ENCODE results near the gene CHST9.

The CHST9 gene

GRCh38 chr18:26909599-26910290 is 275.4 kb downstream of the CHST9 start:
- no peak for TF ChIP-seq CTCF (IDR thresholded peaks at IDR 0.05; ENCODE audit: control insufficient read depth, extremely low read depth, insufficient read depth)
- DNase-seq (ENCODE audit: low read depth): no peak

GRCh38 chr18:26908906-26909305 is 276.2 kb downstream of the CHST9 start:
- no peak for DNase-seq (ENCODE audit: low read depth)
- TF ChIP-seq CTCF (IDR thresholded peaks at IDR 0.05; ENCODE audit: control insufficient read depth, extremely low read depth, insufficient read depth): no peak
- H3K4me3 ChIP-seq (ENCODE audit: low read depth, low read length): no peak overlapping the region

More at GRCh38 chr18:26909599-26910290, 275.4 kb downstream of the CHST9 start:
- H3K4me3 ChIP-seq (ENCODE audit: low read depth, low read length): no peak overlapping the region

- no peak for TF ChIP-seq CTCF (IDR thresholded peaks at IDR 0.05; ENCODE audit: control insufficient read depth, extremely low read depth, insufficient read depth)
- DNase-seq (ENCODE audit: low read depth): no peak
- no peak overlapping the region for H3K4me3 ChIP-seq (ENCODE audit: low read depth, low read length)
Measured at GRCh38 chr18:26902291-26902690, 282.8 kb downstream of the CHST9 start.

- no peak overlapping the region for H3K4me3 ChIP-seq (ENCODE audit: low read depth, low read length)
- TF ChIP-seq CTCF (IDR thresholded peaks at IDR 0.05; ENCODE audit: control insufficient read depth, extremely low read depth, insufficient read depth): no peak
- DNase-seq (ENCODE audit: low read depth): no peak
Measured at GRCh38 chr18:26901020-26901419, 284.1 kb downstream of the CHST9 start.

- H3K4me3 ChIP-seq (ENCODE audit: low read depth, low read length): no peak overlapping the region
- TF ChIP-seq CTCF (IDR thresholded peaks at IDR 0.05; ENCODE audit: control insufficient read depth, extremely low read depth, insufficient read depth): no peak
Measured at GRCh38 chr18:26894426-26894825, 290.7 kb downstream of the CHST9 start.

GRCh38 chr18:26893996-26894395 is 291.1 kb downstream of the CHST9 start:
- no peak for DNase-seq (ENCODE audit: low read depth)
- H3K4me3 ChIP-seq (ENCODE audit: low read depth, low read length): no peak overlapping the region
- TF ChIP-seq CTCF (IDR thresholded peaks at IDR 0.05; ENCODE audit: control insufficient read depth, extremely low read depth, insufficient read depth): no peak

More at GRCh38 chr18:26894426-26894825, 290.7 kb downstream of the CHST9 start:
- no peak for DNase-seq (ENCODE audit: low read depth)

GRCh38 chr18:26888259-26888658 is 296.8 kb downstream of the CHST9 start:
- no peak for DNase-seq (ENCODE audit: low read depth)
- TF ChIP-seq CTCF (IDR thresholded peaks at IDR 0.05; ENCODE audit: control insufficient read depth, extremely low read depth, insufficient read depth): no peak
- no peak overlapping the region for H3K4me3 ChIP-seq (ENCODE audit: low read depth, low read length)

All from LNCaP clone FGC (cell line).